K562 (cell line): Measurements from ENCODE around the gene HMGA1. TPM values are rescaled to one million over a fixed set of nuclear protein-coding genes. Genes with fewer than 3 reads are reported as not detected.
"Not testable (repeated sequence)": the region's sequence is repeated elsewhere in the genome, so short reads cannot be mapped to it uniquely, and the experiment has no call there.

Experiments
- ATAC-seq: fragments of 200-7000 bp; cut with Tn5 transposase; 3 replicates; pipeline ENCODE4 v1.9.1; 2020; ENCODE audit warnings: moderate library complexity
- BruUV-seq: library from RNA; stranded (reverse); fragments of 400-500 nt; replicated peaks from 2 replicates; lab custom pipeline; 2021; lab: Mats Ljungman, UMichigan
- CTCF ChIA-PET: fragments of 300-600 bp; formaldehyde crosslinking; extraction: SDS; loops from one replicate; lab custom pipeline; 2021; ENCODE audit warnings: low intra/inter-chr PET ratio; lab: Yijun Ruan, JAX
- POLR2A ChIA-PET: fragments of 300-600, 350-650 bp; sonication (Branson Sonifier 250); formaldehyde crosslinking; extraction: SDS; loops from one replicate; lab custom pipeline; 2021; ENCODE audit warnings: antibody characterized with exemption, inconsistent platforms; lab: Yijun Ruan, JAX
- DNase-seq, 4 experiments: peaks; one replicate each; pipeline versions ENCODE4 v3.0.0 to v3.0.0-alpha.2; 2011 to 2018; ENCODE audit warnings: low spot score in 3 of 4, mixed read lengths in 3 of 4; ENCODE audit errors: extremely low read depth in 1 of 4
- FAIRE-seq: peaks from 2 replicates; lab custom pipeline; 2011; peaks lifted over from hg19 to GRCh38; lab: Jason Lieb, UNC
- H2AFZ ChIP-seq: 2 replicates; pipeline ENCODE4 v1.6.0; 2011; ENCODE audit warnings: low read depth, low read length, control low read depth, inconsistent platforms
- H3K27ac ChIP-seq: fragments of 200-600 bp; 3 replicates; pipeline ENCODE4 v1.8.0; 2011; ENCODE audit warnings: low read depth, mild to moderate bottlenecking, control low read depth, inconsistent platforms, low read length, moderate library complexity, mixed read lengths; ENCODE audit errors: extremely low read depth
- H3K27me3 ChIP-seq, 2 experiments: fragments of 300-600 bp in 1 of 2; 2 replicates in 1 of 2; 3 replicates in 1 of 2; pipeline versions ENCODE4 v1.6.0 to v1.8.0; 2011; ENCODE audit warnings: inconsistent platforms in 2 of 2, low read length in 2 of 2, mild to moderate bottlenecking in 1 of 2, mixed read lengths in 1 of 2, moderate library complexity in 1 of 2; ENCODE audit not compliant: control insufficient read depth in 2 of 2, insufficient read depth in 2 of 2
- H3K36me3 ChIP-seq: fragments of 300-600 bp; 3 replicates; pipeline ENCODE4 v1.8.0; 2011; ENCODE audit warnings: mild to moderate bottlenecking, low read length, inconsistent platforms; ENCODE audit not compliant: control insufficient read depth, insufficient read depth
- H3K4me1 ChIP-seq, 2 experiments: fragments of 200-600 bp in 1 of 2; replicated peaks in 1 of 2; 2 replicates in 1 of 2; 3 replicates in 1 of 2; pipeline versions ENCODE4 v1.5.1 to v1.8.0; 2011; ENCODE audit warnings: inconsistent platforms in 2 of 2, low read length in 2 of 2, mild to moderate bottlenecking in 1 of 2, mixed read lengths in 1 of 2, moderate library complexity in 1 of 2; ENCODE audit not compliant: control insufficient read depth in 2 of 2, insufficient read depth in 2 of 2
- H3K4me2 ChIP-seq: 2 replicates; pipeline ENCODE4 v1.6.1; 2011; ENCODE audit warnings: low read length, control low read depth, inconsistent platforms, mixed read lengths; ENCODE audit not compliant: insufficient read depth
- H3K4me3 ChIP-seq: fragments of 200-600 bp; sonication (generic), shearing (Covaris generic); 2 replicates; pipeline ENCODE4 v1.5.1; 2016; ENCODE audit warnings: control low read depth, inconsistent platforms
- H3K79me2 ChIP-seq: fragments of 200-600 bp; 3 replicates; pipeline ENCODE4 v1.8.0; 2011; ENCODE audit warnings: low read length, inconsistent platforms; ENCODE audit not compliant: control insufficient read depth, insufficient read depth
- H3K9ac ChIP-seq, 2 experiments: 2 replicates each; pipeline versions ENCODE4 v1.6.0 to v1.6.1; 2011; ENCODE audit warnings: low read depth in 2 of 2, low read length in 2 of 2, control low read depth in 1 of 2, inconsistent platforms in 1 of 2, mild to moderate bottlenecking in 1 of 2, mixed read lengths in 1 of 2; ENCODE audit not compliant: insufficient read depth in 1 of 2
- H3K9me1 ChIP-seq: one replicate; pipeline ENCODE4 v1.6.0; 2011; ENCODE audit warnings: inconsistent platforms, mild to moderate bottlenecking, low read length, moderate library complexity; ENCODE audit not compliant: control insufficient read depth, insufficient read depth
- H3K9me3 ChIP-seq: replicated peaks from 2 replicates; pipeline ENCODE4 v1.5.1; 2011; ENCODE audit warnings: low read depth, low read length, inconsistent platforms; ENCODE audit not compliant: control insufficient read depth, insufficient read depth
- H4K20me1 ChIP-seq: replicated peaks from 2 replicates; pipeline ENCODE4 v1.6.1; 2011; ENCODE audit warnings: low read length, inconsistent platforms, mixed read lengths; ENCODE audit not compliant: control insufficient read depth, insufficient read depth
- ARID1B ChIP-seq: fragments of 450-650 bp; IDR thresholded peaks from 2 replicates; pipeline ENCODE4 v1.6.1; 2016; ENCODE audit warnings: antibody characterized with exemption, mild to moderate bottlenecking, inconsistent platforms
- CTBP1 ChIP-seq: fragments of 450-650 bp; IDR thresholded peaks from 2 replicates; pipeline ENCODE4 v1.6.1; 2016; ENCODE audit warnings: borderline replicate concordance
- DPF2 ChIP-seq: fragments of 450-650 bp; IDR thresholded peaks from 2 replicates; pipeline ENCODE4 v1.6.1; 2016
- EHMT2 ChIP-seq: fragments of 450-650 bp; IDR thresholded peaks from 2 replicates; pipeline ENCODE4 v1.6.1; 2018; ENCODE audit warnings: antibody characterized with exemption
- FOXA3 ChIP-seq, 2 experiments: fragments of 450-650 bp in 1 of 2; sonication (generic) in 1 of 2; formaldehyde crosslinking; IDR thresholded peaks in 1 of 2; conservative IDR thresholded peaks in 1 of 2; 2 replicates each; pipeline versions ENCODE4 v1.4.0 to v1.8.0; 2020 to 2022; ENCODE audit warnings: mild to moderate bottlenecking in 2 of 2, missing genetic modification reagents in 1 of 2
- GATA2 ChIP-seq: sonication (generic); formaldehyde crosslinking; IDR thresholded peaks from 2 replicates; pipeline ENCODE4 v1.4.0; 2020; ENCODE audit warnings: mild to moderate bottlenecking, missing genetic modification reagents
- L3MBTL2 ChIP-seq: fragments of 450-650 bp; IDR thresholded peaks from 2 replicates; pipeline ENCODE4 v1.6.1; 2016; ENCODE audit warnings: mild to moderate bottlenecking, moderate library complexity
- LEF1 ChIP-seq: fragments of 450-650 bp; IDR thresholded peaks from 2 replicates; pipeline ENCODE4 v1.6.1; 2016; ENCODE audit warnings: mild to moderate bottlenecking
- MBD1 ChIP-seq: fragments of 250-450 bp; sonication (Bioruptor Pico); IDR thresholded peaks from 2 replicates; pipeline ENCODE4 v1.8.0; 2022; ENCODE audit warnings: inconsistent platforms
- PKNOX1 ChIP-seq: fragments of 450-650 bp; IDR thresholded peaks from 2 replicates; pipeline ENCODE4 v1.6.1; 2016
- SMARCC2 ChIP-seq: fragments of 450-650 bp; IDR thresholded peaks from 2 replicates; pipeline ENCODE4 v1.6.1; 2017; ENCODE audit warnings: antibody characterized with exemption, moderate library complexity, mild to moderate bottlenecking, low read depth
- SMARCE1 ChIP-seq: fragments of 450-650 bp; IDR thresholded peaks from 2 replicates; pipeline ENCODE4 v1.7.1; 2016; ENCODE audit warnings: mild to moderate bottlenecking
- SOX6 ChIP-seq: fragments of 450-650 bp; IDR thresholded peaks from 2 replicates; pipeline ENCODE4 v1.6.1; 2014; ENCODE audit warnings: mild to moderate bottlenecking
- SPI1 ChIP-seq: IDR thresholded peaks from 2 replicates; pipeline ENCODE4 v1.6.1; 2011; ENCODE audit warnings: low read depth, low read length, control low read depth, borderline replicate concordance
- TRIM24 ChIP-seq, 2 experiments: fragments of 450-650 bp; IDR thresholded peaks; 2 replicates each; pipeline ENCODE4 v1.6.1; 2016
- ZNF175 ChIP-seq: fragments of 200-800 bp; sonication (Bioruptor generic); IDR thresholded peaks from 2 replicates; pipeline ENCODE4 v1.6.1; 2016; ENCODE audit warnings: low read depth, mild to moderate bottlenecking, missing genetic modification characterization, missing compliant biosample characterization
- ZNF592 ChIP-seq: fragments of 450-650 bp; IDR thresholded peaks from 2 replicates; pipeline ENCODE4 v1.6.1; 2017; ENCODE audit warnings: antibody characterized with exemption, mild to moderate bottlenecking
- WGBS: fragments of 100-300 bp; shearing (Covaris generic); methylation state at CpG from one replicate; pipeline ENCODE4 v1.1.6; 2016; ENCODE audit warnings: low coverage, mixed read lengths; ENCODE audit not compliant: insufficient coverage; ENCODE audit errors: missing lambda C conversion rate; 5-methylcytosine and 5-hydroxymethylcytosine counted together
- in situ Hi-C: fragments of 300-500 bp; cut with MboI; formaldehyde crosslinking; loops from 4 replicates; pipeline ENCODE4 v1.15.0; 2018; ENCODE audit warnings: inconsistent platforms, mixed read lengths
- intact Hi-C: fragments of 100-400 bp; cut with micrococcal nuclease; formaldehyde crosslinking; loops from 2 replicates; pipeline ENCODE4 v1.14.2; 2022
- polyA plus RNA-seq, 8 experiments: library from polyadenylated mRNA; depleted of rRNA in 4 of 8; stranded (reverse) in 5 of 8; unstranded in 3 of 8; fragments of >200 nt; fragmentation: Nextera tagmentation in 2 of 8; fragmentation: Illumina TruSeq in 1 of 8; extraction: Ambion mirVana in 2 of 8; extraction: Trizol in 1 of 8; gene quantifications; 2 replicates each; pipeline versions ENCODE4 v1.2.1 to v1.2.3, GENCODE V29; 2011 to 2014; ENCODE audit warnings: inconsistent platforms in 1 of 8, missing spikeins in 1 of 8
- total RNA-seq, 7 experiments: library from RNA; depleted of rRNA in 6 of 7; stranded (reverse); fragments of >200 nt in 6 of 7; fragmentation: Illumina TruSeq in 2 of 7; extraction: Trizol in 2 of 7; gene quantifications; 2 replicates each; pipeline versions ENCODE4 v1.2.1 to v1.2.3, GENCODE V29; 2011 to 2021; ENCODE audit warnings: low replicate concordance in 1 of 7

Gene HMGA1
- total and polyA plus RNA-seq, 9 of the 15 experiments (the other 6 are each of a cell fraction or from before 2014, with no cell fraction given) = 27.8 to 1,947 (median 594) TPM

- H3K27ac ChIP-seq, H4K20me1 ChIP-seq, H2AFZ ChIP-seq, BruUV-seq, H3K9me3 ChIP-seq, ATAC-seq, FAIRE-seq, intact Hi-C loops, H3K9ac ChIP-seq, CTCF ChIA-PET, H3K9me1 ChIP-seq, H3K36me3 ChIP-seq, H3K4me2 ChIP-seq, DNase-seq, H3K27me3 ChIP-seq, in situ Hi-C loops, H3K4me3 ChIP-seq: not testable (repeated sequence)
- POLR2A ChIA-PET = interaction anchor here (0.9 kb wide), 1 partner anchor 162 kb away, joined by 3 read pairs; no protein-coding TSS in a partner anchor
- Histone ChIP-seq H3K79me2 (peaks cover 20% of the 10 kb centered on the region), H3K4me1 (peaks cover 18 to 26% of the 10 kb centered on the region in 2 experiments)
- 5% methylated on average over 2 of the region's 2 CpGs for WGBS
- TF ChIP-seq TRIM24 (IDR thresholded peaks at IDR 0.05) (peak in 1 of 2 experiments; percentile 15; a peak in 1 of 4 replicates), ZNF175 (CRISPR knock-in tag) (0 out of 2 replicates have a peak, but pooled peaks have one; percentile 39), SMARCE1 (peak; percentile 81; the same call in 1 of the 2 replicates), FOXA3 (CRISPR knock-in tag; conservative IDR thresholded peaks at IDR 0.05 in 1 of 2, IDR thresholded peaks at IDR 0.05 in 1 of 2) (peak in 1 of 2 experiments; percentile 76; a peak in 2 of 4 replicates), SMARCC2 (peak; percentile 19; the same call in 1 of the 2 replicates), GATA2 (0 out of 2 replicates have a peak, but pooled peaks have one; percentile 7), EHMT2 (peak; percentile 51; the same call in 1 of the 2 replicates), DPF2 (peak; percentile 58; the same call in 1 of the 2 replicates), SPI1 (peak; percentile 86), CTBP1 (peak; percentile 47; the same call in 1 of the 2 replicates), MBD1 (peak; percentile 36; the same call in 1 of the 2 replicates), SOX6 (peak; percentile 84; the same call in 1 of the 2 replicates), ZNF592 (0 out of 2 replicates have a peak, but pooled peaks have one; percentile 21), L3MBTL2 (peak; percentile 43), LEF1 (peak; percentile 12; the same call in 1 of the 2 replicates), PKNOX1 (peak; percentile 48; the same call in 1 of the 2 replicates), ARID1B (peak; percentile 61)
Observed at GRCh38 chr6:34252395-34252794, 15.7 kb downstream of the HMGA1 start.
